Epithelial cell of esophagus (primary cell): ENCODE results near the gene C22orf15.

Experiments
- DNase-seq: peaks from one replicate; pipeline ENCODE4 v3.0.0; 2010; ENCODE audit warnings: low read depth
- H3K4me3 ChIP-seq: 2 replicates; pipeline ENCODE4 v1.5.1; 2011; ENCODE audit warnings: mild to moderate bottlenecking, low read length, control low read depth
- TF ChIP-seq, protein P1 (sequence below): IDR thresholded peaks from 2 replicates; pipeline ENCODE4 v1.5.1; 2011; ENCODE audit warnings: low read depth, mild to moderate bottlenecking, low read length, control low read depth, inconsistent platforms; ENCODE audit not compliant: insufficient read depth; ENCODE audit errors: missing control alignments

C22orf15 gene

GRCh38 chr22:23789121-23789520 is 26.3 kb downstream of the C22orf15 start:
- H3K4me3 ChIP-seq = no peak overlapping the region
- TF ChIP-seq, protein P1, sequence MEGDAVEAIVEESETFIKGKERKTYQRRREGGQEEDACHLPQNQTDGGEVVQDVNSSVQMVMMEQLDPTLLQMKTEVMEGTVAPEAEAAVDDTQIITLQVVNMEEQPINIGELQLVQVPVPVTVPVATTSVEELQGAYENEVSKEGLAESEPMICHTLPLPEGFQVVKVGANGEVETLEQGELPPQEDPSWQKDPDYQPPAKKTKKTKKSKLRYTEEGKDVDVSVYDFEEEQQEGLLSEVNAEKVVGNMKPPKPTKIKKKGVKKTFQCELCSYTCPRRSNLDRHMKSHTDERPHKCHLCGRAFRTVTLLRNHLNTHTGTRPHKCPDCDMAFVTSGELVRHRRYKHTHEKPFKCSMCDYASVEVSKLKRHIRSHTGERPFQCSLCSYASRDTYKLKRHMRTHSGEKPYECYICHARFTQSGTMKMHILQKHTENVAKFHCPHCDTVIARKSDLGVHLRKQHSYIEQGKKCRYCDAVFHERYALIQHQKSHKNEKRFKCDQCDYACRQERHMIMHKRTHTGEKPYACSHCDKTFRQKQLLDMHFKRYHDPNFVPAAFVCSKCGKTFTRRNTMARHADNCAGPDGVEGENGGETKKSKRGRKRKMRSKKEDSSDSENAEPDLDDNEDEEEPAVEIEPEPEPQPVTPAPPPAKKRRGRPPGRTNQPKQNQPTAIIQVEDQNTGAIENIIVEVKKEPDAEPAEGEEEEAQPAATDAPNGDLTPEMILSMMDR = no peak
- DNase-seq = no peak

- DNase-seq = no peak
- TF ChIP-seq, protein P1 = no peak
- H3K4me3 ChIP-seq = no peak overlapping the region
Measured at GRCh38 chr22:23789638-23790037, 26.8 kb downstream of the C22orf15 start.

DNA sequence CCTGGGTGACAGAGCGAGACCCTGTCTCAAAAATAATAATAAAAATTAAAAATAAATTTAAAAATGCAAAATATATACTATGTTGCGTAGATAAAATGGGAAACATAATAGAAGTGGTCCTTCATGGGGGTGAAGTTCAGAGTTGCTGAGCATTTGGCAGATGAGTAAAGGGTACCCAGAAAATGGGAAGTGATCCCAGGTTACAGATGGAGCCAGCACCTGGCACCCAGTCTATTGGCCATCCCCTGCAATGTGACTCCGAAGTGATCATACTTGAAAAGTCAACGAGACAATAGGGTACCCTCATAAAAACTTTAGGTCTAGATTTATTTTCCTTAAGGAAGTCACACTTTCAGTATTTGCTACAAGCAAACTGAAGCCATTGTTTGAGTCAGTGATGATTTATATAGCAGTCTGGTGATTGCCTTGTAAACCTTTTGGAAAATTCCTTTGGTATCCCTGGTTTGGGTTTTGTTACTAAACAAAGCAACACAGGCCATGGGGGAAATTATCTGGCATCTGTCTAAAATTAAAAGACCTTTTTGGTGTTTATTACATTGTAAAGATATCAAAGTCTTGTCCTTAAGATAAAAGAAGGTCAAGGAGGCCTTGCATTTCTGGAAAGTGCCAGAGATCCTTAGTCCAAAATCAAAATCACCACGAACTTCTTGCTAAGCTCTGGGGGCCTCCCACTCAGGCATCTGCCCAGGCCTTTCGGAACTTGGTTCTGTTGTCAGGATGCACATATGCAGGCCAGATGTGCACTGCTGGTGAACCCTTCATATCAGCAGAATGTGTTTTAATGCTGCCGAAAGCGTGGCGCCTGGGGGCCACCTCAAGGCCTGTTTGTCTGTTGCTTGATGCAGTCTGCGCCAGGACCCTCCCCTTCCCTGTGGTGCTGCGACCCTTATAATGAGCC is 28.3 kb downstream of the C22orf15 start:
- no peak overlapping the region for H3K4me3 ChIP-seq
- TF ChIP-seq, protein P1 = no peak
- DNase-seq = no peak

DNA sequence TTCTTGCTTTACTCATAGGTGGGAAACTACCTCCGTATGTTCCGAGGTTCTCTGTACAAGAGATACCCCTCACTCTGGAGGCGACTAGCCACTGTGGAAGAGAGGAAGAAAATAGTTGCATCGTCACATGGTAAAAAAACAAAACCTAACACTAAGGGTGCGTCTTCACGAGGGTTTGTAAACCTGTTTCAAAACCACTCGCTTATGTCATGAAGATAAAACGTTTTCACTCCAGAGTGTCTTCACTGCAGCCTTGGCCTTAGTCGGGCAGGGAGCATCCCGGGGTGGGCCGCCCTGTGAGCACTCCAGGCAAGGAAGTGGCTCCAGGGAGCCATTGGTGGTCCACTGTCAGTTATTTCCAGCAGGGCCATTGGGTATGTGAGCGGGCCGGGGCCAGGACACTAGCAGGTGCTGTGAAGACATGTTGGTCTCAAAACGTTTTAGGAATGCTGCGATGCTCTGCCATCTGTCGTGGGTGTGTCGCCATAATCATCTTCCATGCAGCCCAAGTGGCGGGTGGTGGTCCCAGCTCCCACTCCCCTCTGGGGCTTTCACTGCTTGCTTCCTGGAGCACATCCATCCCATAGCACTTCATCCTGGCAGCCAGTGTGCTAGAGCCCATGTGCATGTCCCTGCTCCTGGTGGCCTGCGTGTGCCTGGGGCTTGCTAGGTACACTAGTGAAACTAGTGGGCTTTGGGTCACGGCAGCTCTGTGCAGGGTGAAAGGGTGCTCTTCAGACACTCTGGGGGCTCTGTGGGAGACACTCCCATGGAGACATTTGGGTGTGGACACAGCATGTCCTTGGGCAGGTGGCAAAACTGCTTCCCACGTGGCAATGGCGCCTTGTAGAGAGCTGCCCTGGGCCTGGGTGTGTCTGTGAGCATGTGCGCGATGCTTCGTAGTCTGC is 29.2 kb downstream of the C22orf15 start:
- H3K4me3 ChIP-seq = no peak overlapping the region
- TF ChIP-seq, protein P1 = no peak
- no peak for DNase-seq

GRCh38 chr22:23793326-23793725 is 30.5 kb downstream of the C22orf15 start:
- no peak for DNase-seq
- TF ChIP-seq, protein P1 = no peak
- no peak overlapping the region for H3K4me3 ChIP-seq

GRCh38 chr22:23796461-23796860 is 33.7 kb downstream of the C22orf15 start:
- TF ChIP-seq, protein P1 = no peak

More at GRCh38 chr22:23796461-23796860, 33.7 kb downstream of the C22orf15 start:
- no peak for DNase-seq
- no peak overlapping the region for H3K4me3 ChIP-seq
